Peyer's patch (tissue), 4 donors: Measurements from ENCODE around the gene FRYL.

Source experiments
- CTCF ChIP-seq, 6 experiments: fragments of 450-650 bp in 4 of 6; fragments of 200-600 bp in 2 of 6; sonication (generic) in 1 of 6; IDR thresholded peaks; one replicate each; pipeline ENCODE4 v1.5.1; 2017 to 2019; ENCODE audit warnings: antibody characterized with exemption in 6 of 6, mild to moderate bottlenecking in 3 of 6, moderate library complexity in 1 of 6
- POLR2A ChIP-seq, 2 donors: fragments of 450-650 bp; IDR thresholded peaks; one replicate each; pipeline ENCODE4 v1.5.1; 2017; ENCODE audit warnings: antibody characterized with exemption in 2 of 2, mild to moderate bottlenecking in 2 of 2, moderate library complexity in 2 of 2

GRCh38 chr4:48641401-48641800 is 138.7 kb downstream of the FRYL start:
- TF ChIP-seq POLR2A (IDR thresholded peaks at IDR 0.05) (no peak), CTCF (IDR thresholded peaks at IDR 0.05) (no peak)
